ENCODE data around the gene MAP3K6. TPM values are rescaled to one million over a fixed set of nuclear protein-coding genes. Genes with fewer than 3 reads are reported as not detected.

Gene MAP3K6
- total RNA-seq, 1 experiment from 2014 or later: 8.2 TPM

Other genes with a start within 250 kb of the MAP3K6 start
- gene SLC9A1, start 211.8 kb downstream of the MAP3K6 start, total RNA-seq (2014; rRNA removed; shearing (Covaris generic)): 5.4 and 6.1 TPM in 2 replicates
- 10.3 and 14.1 TPM in 2 replicates for gene WDTC1, start 132.3 kb downstream of the MAP3K6 start, total RNA-seq (2014; rRNA removed; shearing (Covaris generic))
- gene TMEM222, start 44.8 kb downstream of the MAP3K6 start, total RNA-seq (2014; rRNA removed; shearing (Covaris generic)): 54.9 and 65.0 TPM in 2 replicates
- gene SYTL1, start 24.9 kb downstream of the MAP3K6 start, total RNA-seq (2014; rRNA removed; shearing (Covaris generic)): 1.2 and 2.1 TPM in 2 replicates
- gene FCN3, start 7.9 kb upstream of the MAP3K6 start, total RNA-seq (2014; rRNA removed; shearing (Covaris generic)): not detected in 2 replicates
- not detected in 2 replicates for gene CD164L2, start 16.4 kb upstream of the MAP3K6 start, total RNA-seq (2014; rRNA removed; shearing (Covaris generic))
- 0.80 and 2.0 TPM in 2 replicates for gene GPR3, start 25.7 kb upstream of the MAP3K6 start, total RNA-seq (2014; rRNA removed; shearing (Covaris generic))
- gene WASF2, start 123.2 kb upstream of the MAP3K6 start, total RNA-seq (2014; rRNA removed; shearing (Covaris generic)): 11.1 and 12.3 TPM in 2 replicates
- gene AHDC1, start 237.2 kb upstream of the MAP3K6 start, total RNA-seq (2014; rRNA removed; shearing (Covaris generic)): 3.8 and 4.7 TPM in 2 replicates

All from Daoy (cell line).